ENCODE data around the gene MRPS11. TPM values are rescaled to one million over a fixed set of nuclear protein-coding genes. Genes with fewer than 3 reads are reported as not detected.

Gene MRPS11
- total RNA-seq, 1 experiment from 2014 or later, result 47.4 TPM

- 0 out of 4 replicates have a peak, but pooled peaks cover 0 to 2% of the 10 kb centered on the region in 2 experiments for H3K36me3 ChIP-seq (ENCODE audit: control insufficient read depth in 1 of 2, insufficient read depth in 2 of 2, low read length in 2 of 2)
- DNase-seq (ENCODE audit: low read depth, low spot score) (no peak), ATAC-seq (no peak)
- no peak overlapping the region for H3K4me2 ChIP-seq (ENCODE audit: low read length)
- H3K79me2 ChIP-seq (ENCODE audit: insufficient read depth, low read length), result no peaks in the 10 kb centered on the region
- ChIA-PET CTCF (no interaction called here), RAD21 (ENCODE audit: low non-redundant PET in 1 of 2, low total read pairs in 2 of 2, uncharacterized antibody in 2 of 2, unreplicated experiment in 2 of 2) (no interaction called here), POLR2A (no interaction called here)
- H3K9me3 ChIP-seq (ENCODE audit: control insufficient read depth in 1 of 2, insufficient read depth in 1 of 2, low read depth in 1 of 2, low read length in 2 of 2), result no peaks in the 10 kb centered on the region
- no peak overlapping the region for H3K9ac ChIP-seq (ENCODE audit: low read length)
- intact Hi-C loops (cut with micrococcal nuclease), result no loop called here
- no peak overlapping the region for H3K27ac ChIP-seq (ENCODE audit: low read depth, low read length)
- BruUV-seq (replicated peaks), result no TSS peak
- H3K27me3 ChIP-seq (ENCODE audit: insufficient read depth, low read length), result no peaks in the 10 kb centered on the region
- no peak overlapping the region for H2AFZ ChIP-seq (ENCODE audit: low read depth, low read length, poor library complexity, severe bottlenecking)
- TF ChIP-seq CBX3 (IDR thresholded peaks at IDR 0.05; ENCODE audit: low read depth) (no peak), EGR1 (IDR thresholded peaks at IDR 0.05; ENCODE audit: low read depth) (no peak), CEBPB (IDR thresholded peaks at IDR 0.05; ENCODE audit: low read depth) (no peak), CTCF (IDR thresholded peaks at IDR 0.05 in 2 of 3, conservative IDR thresholded peaks at IDR 0.05 in 1 of 3; ENCODE audit: borderline replicate concordance in 1 of 3, insufficient read depth in 1 of 3, low read depth in 2 of 3, low read length in 2 of 3) (no peak), SRF (IDR thresholded peaks at IDR 0.05; ENCODE audit: low read depth) (no peak), ELF1 (IDR thresholded peaks at IDR 0.05; ENCODE audit: borderline replicate concordance, low read depth) (no peak), FOSL1 (IDR thresholded peaks at IDR 0.05; ENCODE audit: low read depth) (no peak), TCF7L2 (IDR thresholded peaks at IDR 0.05; ENCODE audit: borderline replicate concordance, extremely low read depth, insufficient read depth, insufficient read length) (no peak), ATF3 (IDR thresholded peaks at IDR 0.05) (no peak), JUND (IDR thresholded peaks at IDR 0.05) (no peak), RAD21 (IDR thresholded peaks at IDR 0.05; ENCODE audit: low read depth) (no peak), ZFX (IDR thresholded peaks at IDR 0.05) (no peak), REST (IDR thresholded peaks at IDR 0.05; ENCODE audit: low read depth) (no peak), SIN3A (IDR thresholded peaks at IDR 0.05; ENCODE audit: low read depth) (no peak), SP1 (IDR thresholded peaks at IDR 0.05; ENCODE audit: low read depth) (no peak), ZNF274 (IDR thresholded peaks at IDR 0.05; ENCODE audit: low read depth, low read length) (no peak), POLR2A (IDR thresholded peaks at IDR 0.05; ENCODE audit: borderline replicate concordance, extremely low read depth, insufficient read depth, insufficient read length) (no peak), MAX (IDR thresholded peaks at IDR 0.05) (no peak), ZBTB33 (IDR thresholded peaks at IDR 0.05; ENCODE audit: extremely low read depth, insufficient replicate concordance, low read length) (no peak), YY1 (IDR thresholded peaks at IDR 0.05; ENCODE audit: extremely low read depth, insufficient replicate concordance, low read depth, low read length) (no peak)
- H4K20me1 ChIP-seq (ENCODE audit: insufficient read depth), result no peaks in the 10 kb centered on the region
- no peaks in the 10 kb centered on the region for H3K9me2 ChIP-seq (ENCODE audit: insufficient read depth)
- no peak overlapping the region for H3K4me3 ChIP-seq (replicated peaks in 1 of 2; ENCODE audit: low read depth in 1 of 2, low read length in 2 of 2)
- H3K4me1 ChIP-seq (ENCODE audit: control insufficient read depth in 1 of 2, insufficient read depth in 2 of 2, low read length in 2 of 2), result no peaks in the 10 kb centered on the region
These were observed 57.9 kb downstream of the MRPS11 start for GRCh38 chr15:88525418-88525817.

All from HCT116 (cell line).